Measurements from ENCODE around the gene SLC4A3.
"Not testable (repeated sequence)": the region's sequence is repeated elsewhere in the genome, so short reads cannot be mapped to it uniquely, and the experiment has no call there.

The SLC4A3 gene

DNA sequence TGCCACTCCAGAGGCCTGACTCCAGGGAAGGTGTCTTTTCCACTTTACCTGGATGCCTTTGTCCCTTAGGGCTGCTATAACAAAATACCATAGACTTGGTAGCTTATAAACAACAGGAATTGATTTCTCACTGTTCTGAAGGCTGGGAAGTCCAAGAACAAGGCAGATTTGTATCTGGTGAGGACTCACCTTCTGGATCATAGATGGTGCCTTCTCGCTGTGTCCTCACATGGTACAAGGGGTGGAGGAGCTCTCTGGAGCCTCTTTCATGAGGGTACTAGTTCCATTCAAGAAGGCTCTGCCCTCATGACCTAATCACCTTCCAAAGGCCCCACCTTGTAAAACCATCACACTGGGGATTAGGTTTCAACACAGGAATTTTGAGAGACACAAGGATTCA lies 52.1 kb downstream of the SLC4A3 start:
- TF ChIP-seq, protein P1, sequence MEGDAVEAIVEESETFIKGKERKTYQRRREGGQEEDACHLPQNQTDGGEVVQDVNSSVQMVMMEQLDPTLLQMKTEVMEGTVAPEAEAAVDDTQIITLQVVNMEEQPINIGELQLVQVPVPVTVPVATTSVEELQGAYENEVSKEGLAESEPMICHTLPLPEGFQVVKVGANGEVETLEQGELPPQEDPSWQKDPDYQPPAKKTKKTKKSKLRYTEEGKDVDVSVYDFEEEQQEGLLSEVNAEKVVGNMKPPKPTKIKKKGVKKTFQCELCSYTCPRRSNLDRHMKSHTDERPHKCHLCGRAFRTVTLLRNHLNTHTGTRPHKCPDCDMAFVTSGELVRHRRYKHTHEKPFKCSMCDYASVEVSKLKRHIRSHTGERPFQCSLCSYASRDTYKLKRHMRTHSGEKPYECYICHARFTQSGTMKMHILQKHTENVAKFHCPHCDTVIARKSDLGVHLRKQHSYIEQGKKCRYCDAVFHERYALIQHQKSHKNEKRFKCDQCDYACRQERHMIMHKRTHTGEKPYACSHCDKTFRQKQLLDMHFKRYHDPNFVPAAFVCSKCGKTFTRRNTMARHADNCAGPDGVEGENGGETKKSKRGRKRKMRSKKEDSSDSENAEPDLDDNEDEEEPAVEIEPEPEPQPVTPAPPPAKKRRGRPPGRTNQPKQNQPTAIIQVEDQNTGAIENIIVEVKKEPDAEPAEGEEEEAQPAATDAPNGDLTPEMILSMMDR (IDR thresholded peaks at IDR 0.05) = no peak
- Mint-ChIP-seq H3K27ac (no peak overlapping the region), H3K36me3 (ENCODE audit: low read depth) (peaks cover 11% of the 10 kb centered on the region), H3K27me3 (ENCODE audit: low read depth, poor library complexity) (peaks cover 12% of the 10 kb centered on the region), H3K9me3 (peaks cover 34% of the 10 kb centered on the region), H3K4me1 (peaks cover 20% of the 10 kb centered on the region), H3K4me3 (no peak overlapping the region)
- no peak for DNase-seq

DNA sequence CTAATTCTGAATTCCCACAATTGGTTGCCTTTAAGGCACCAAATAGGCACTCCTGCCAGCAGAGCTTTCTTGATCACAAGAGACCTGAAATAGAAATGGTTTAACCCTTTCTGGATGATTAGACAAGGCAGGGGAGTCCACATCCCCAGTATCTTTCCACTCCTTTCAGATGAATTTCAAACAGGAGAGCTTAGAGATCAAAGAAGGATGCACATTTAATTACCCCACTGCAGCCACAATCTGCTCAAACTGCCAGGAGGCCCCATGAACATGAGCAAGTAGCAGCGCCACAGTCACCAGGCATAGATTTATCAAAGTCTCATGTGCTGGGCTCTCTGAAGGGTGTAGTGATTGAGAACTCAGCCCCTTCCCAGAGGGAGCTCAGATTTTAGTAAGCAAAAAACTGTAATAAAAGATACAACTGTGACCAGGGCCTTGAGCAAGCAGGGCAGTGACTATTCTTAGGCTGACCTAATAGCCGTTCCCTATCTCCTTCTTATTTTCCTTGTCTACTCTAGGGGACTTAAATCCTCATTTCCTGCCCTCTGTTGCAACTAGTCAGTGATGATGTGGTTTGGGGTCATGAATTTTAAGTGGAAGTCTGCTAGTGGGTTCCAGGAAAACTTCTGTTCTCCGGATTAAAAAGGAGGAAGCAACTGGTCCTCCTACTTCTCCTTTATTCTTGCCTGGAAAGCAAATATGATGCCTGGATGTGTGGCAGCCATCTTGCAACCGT lies 53.7 kb downstream of the SLC4A3 start:
- TF ChIP-seq, protein P1 (IDR thresholded peaks at IDR 0.05) = no peak
- Mint-ChIP-seq H3K9me3 (peaks cover 37% of the 10 kb centered on the region), H3K4me1 (peaks cover 36% of the 10 kb centered on the region), H3K27ac (no peak overlapping the region), H3K4me3 (no peak overlapping the region), H3K36me3 (ENCODE audit: low read depth) (peaks cover 11% of the 10 kb centered on the region), H3K27me3 (ENCODE audit: low read depth, poor library complexity) (peaks cover 3% of the 10 kb centered on the region)
- DNase-seq = no peak

DNA sequence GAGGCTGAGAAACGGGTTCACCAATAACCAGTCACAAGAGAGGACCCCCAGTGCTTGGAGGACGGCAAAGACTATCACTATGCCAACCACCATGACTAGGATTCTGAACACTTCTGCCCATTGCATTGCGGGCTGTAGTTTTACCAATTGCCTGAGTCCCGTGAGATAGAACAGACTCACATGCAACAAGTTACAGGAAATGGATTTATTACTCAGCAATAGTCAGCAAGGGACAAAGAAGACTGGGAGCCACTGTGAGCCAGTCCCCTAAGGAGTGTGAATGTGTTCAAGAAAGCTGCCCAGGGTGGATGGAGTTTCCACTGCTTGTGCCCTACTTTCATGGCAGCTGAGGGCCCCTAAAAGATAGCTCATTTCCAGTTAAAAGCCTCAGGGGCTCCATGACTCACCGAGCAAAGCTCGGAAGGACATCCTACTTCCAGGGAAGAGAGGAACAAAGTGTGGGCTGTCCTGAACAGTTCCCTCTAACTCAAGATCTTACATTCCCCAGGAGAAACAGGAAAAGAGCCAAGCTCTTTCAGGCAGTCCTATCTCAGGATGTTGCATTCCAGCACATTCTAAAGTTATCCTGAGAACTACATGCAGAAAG lies 54.4 kb downstream of the SLC4A3 start:
- Mint-ChIP-seq H3K27me3 (ENCODE audit: low read depth, poor library complexity) (peaks cover 3% of the 10 kb centered on the region), H3K9me3 (peaks cover 37% of the 10 kb centered on the region), H3K27ac (no peak overlapping the region), H3K36me3 (ENCODE audit: low read depth) (peaks cover 11% of the 10 kb centered on the region), H3K4me1 (peaks cover 42% of the 10 kb centered on the region), H3K4me3 (no peak overlapping the region)
- DNase-seq = no peak
- TF ChIP-seq, protein P1 (IDR thresholded peaks at IDR 0.05) = no peak

GRCh38 chr2:219683474-219683873 lies 56.0 kb downstream of the SLC4A3 start:
- peaks cover 12% of the 10 kb centered on the region for H3K27me3 Mint-ChIP-seq (ENCODE audit: low read depth, poor library complexity)
- H3K27ac Mint-ChIP-seq, DNase-seq, H3K4me3 Mint-ChIP-seq: not testable (repeated sequence)
- peaks cover 37% of the 10 kb centered on the region for H3K9me3 Mint-ChIP-seq
- peaks cover 53% of the 10 kb centered on the region for H3K4me1 Mint-ChIP-seq
- peaks cover 11% of the 10 kb centered on the region for H3K36me3 Mint-ChIP-seq (ENCODE audit: low read depth)

GRCh38 chr2:219684721-219685689 lies 57.6 kb downstream of the SLC4A3 start:
- Mint-ChIP-seq H3K27ac (peak overlapping the region; percentile 99), H3K4me3 (peak overlapping the region; percentile 76), H3K27me3 (ENCODE audit: low read depth, poor library complexity) (peaks cover 12% of the 10 kb centered on the region), H3K36me3 (ENCODE audit: low read depth) (peaks cover 11% of the 10 kb centered on the region), H3K4me1 (peaks cover 56% of the 10 kb centered on the region), H3K9me3 (peaks cover 28% of the 10 kb centered on the region)
- TF ChIP-seq, protein P1 (IDR thresholded peaks at IDR 0.05) = no peak
- peak; percentile 53 for DNase-seq

DNA sequence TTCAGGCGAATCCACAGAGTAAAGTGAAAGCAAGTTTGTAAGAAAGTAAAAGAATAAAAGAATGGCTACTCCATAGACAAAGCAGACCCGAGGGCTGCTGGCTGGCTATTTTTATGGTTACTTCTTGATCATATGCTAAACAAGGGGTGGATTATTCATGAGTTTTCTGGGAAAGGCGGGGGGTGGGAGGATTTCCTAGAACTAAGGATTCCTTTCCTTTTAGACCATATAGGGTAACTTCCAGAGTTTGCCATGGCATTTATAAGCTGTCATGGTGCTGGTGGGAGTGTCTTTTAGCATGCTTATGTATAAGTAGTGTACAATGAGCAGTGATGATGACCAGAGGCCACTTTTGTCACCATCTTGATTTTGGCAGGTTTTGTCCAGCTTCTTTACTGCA lies 59.8 kb downstream of the SLC4A3 start:
- Mint-ChIP-seq H3K4me3 (no peak overlapping the region), H3K9me3 (peaks cover 26% of the 10 kb centered on the region), H3K4me1 (peaks cover 57% of the 10 kb centered on the region), H3K27ac (no peak overlapping the region), H3K36me3 (ENCODE audit: low read depth) (peaks cover 9% of the 10 kb centered on the region), H3K27me3 (ENCODE audit: low read depth, poor library complexity) (peaks cover 17% of the 10 kb centered on the region)
- TF ChIP-seq, protein P1 (IDR thresholded peaks at IDR 0.05) = no peak
- no peak for DNase-seq

Data from nephron progenitor cell (in vitro differentiated cells).